PC-9 (cell line): ENCODE measurements around the gene SPATA31E1. TPM values are rescaled to one million over a fixed set of nuclear protein-coding genes. Genes with fewer than 3 reads are reported as not detected.

ENCODE experiments used
- BruUV-seq: library from RNA; stranded (reverse); fragments of 400-500 nt; replicated peaks from 2 replicates; lab custom pipeline; 2021; lab: Mats Ljungman, UMichigan
- CTCF ChIA-PET: fragments of 300-600 bp; sonication (Branson Sonifier 250); formaldehyde crosslinking; loops from one replicate; lab custom pipeline; 2022; ENCODE audit warnings: antibody characterized with exemption; lab: Charles Lee
- POLR2A ChIA-PET: fragments of 300-600 bp; sonication (Branson Sonifier 250); formaldehyde crosslinking; loops from one replicate; lab custom pipeline; 2022; ENCODE audit warnings: antibody characterized with exemption; ENCODE audit not compliant: unreplicated experiment; lab: Charles Lee
- DNase-seq, 2 experiments: peaks; one replicate each; pipeline versions ENCODE4 v3.0.0 to v3.0.0-alpha.2; 2015 to 2022; ENCODE audit warnings: mixed read lengths in 1 of 2
- H2AFZ ChIP-seq: fragments of 200-600 bp; sonication (generic); 2 replicates; pipeline ENCODE4 v1.8.1; 2017; ENCODE audit warnings: antibody characterized with exemption
- H3F3A ChIP-seq: fragments of 200-600 bp; sonication (generic); 2 replicates; pipeline ENCODE4 v1.8.1; 2017; ENCODE audit warnings: antibody characterized with exemption, mild to moderate bottlenecking, low read depth; ENCODE audit not compliant: insufficient read depth
- H3K27ac ChIP-seq: fragments of 200-600 bp; sonication (generic); 2 replicates; pipeline ENCODE4 v1.6.1; 2016; ENCODE audit warnings: mixed run types
- H3K27me3 ChIP-seq: fragments of 200-600 bp; sonication (generic); 2 replicates; pipeline ENCODE4 v1.6.1; 2016; ENCODE audit warnings: low read depth, mixed run types; ENCODE audit not compliant: insufficient read depth
- H3K36me3 ChIP-seq: fragments of 200-600 bp; sonication (generic); 2 replicates; pipeline ENCODE4 v1.6.1; 2016; ENCODE audit warnings: low read depth, mixed run types
- H3K4me1 ChIP-seq: fragments of 200-600 bp; sonication (generic); replicated peaks from 2 replicates; pipeline ENCODE4 v1.6.1; 2016; ENCODE audit warnings: mixed run types; ENCODE audit not compliant: insufficient read depth
- H3K4me2 ChIP-seq: fragments of 200-600 bp; sonication (generic); 2 replicates; pipeline ENCODE4 v1.6.1; 2017; ENCODE audit warnings: mixed run types
- H3K4me3 ChIP-seq: fragments of 200-600 bp; sonication (generic); 2 replicates; pipeline ENCODE4 v1.6.1; 2016; ENCODE audit warnings: mixed run types
- H3K79me2 ChIP-seq: fragments of 200-600 bp; sonication (generic); 2 replicates; pipeline ENCODE4 v1.6.1; 2017; ENCODE audit warnings: low read depth, mixed run types
- H3K9me2 ChIP-seq: fragments of 200-600 bp; sonication (generic); 2 replicates; pipeline ENCODE4 v1.8.1; 2017; ENCODE audit warnings: mild to moderate bottlenecking; ENCODE audit not compliant: insufficient read depth
- H3K9me3 ChIP-seq: fragments of 200-600 bp; sonication (generic); 2 replicates; pipeline ENCODE4 v1.8.1; 2016; ENCODE audit warnings: low read depth; ENCODE audit not compliant: insufficient read depth
- H4K20me1 ChIP-seq: fragments of 200-600 bp; sonication (generic); 2 replicates; pipeline ENCODE4 v1.8.1; 2017; ENCODE audit not compliant: insufficient read depth
- CTCF ChIP-seq: fragments of 200-600 bp; sonication (generic); conservative IDR thresholded peaks from 2 replicates; pipeline ENCODE4 v1.6.1; 2017; ENCODE audit warnings: mixed run types, antibody characterized with exemption, mild to moderate bottlenecking, moderate library complexity
- EZH2 ChIP-seq: fragments of 200-600 bp; sonication (generic); IDR thresholded peaks from 2 replicates; pipeline ENCODE4 v1.8.0; 2017; ENCODE audit warnings: antibody characterized with exemption, low read depth
- intact Hi-C: fragments of 100-400 bp; cut with micrococcal nuclease; formaldehyde crosslinking; loops from one replicate; pipeline ENCODE4 v1.10.0; 2022; ENCODE audit not compliant: unreplicated experiment
- total RNA-seq: library from RNA; stranded (reverse); gene quantifications from 2 replicates; pipeline ENCODE4 v1.2.3, GENCODE V29; 2021

The SPATA31E1 gene
- total RNA-seq, 1 experiment from 2014 or later: not detected

GRCh38 chr9:87880116-87880515, 2.6 kb upstream of the SPATA31E1 start:
- Histone ChIP-seq H4K20me1 (no peaks in the 10 kb centered on the region), H3K4me2 (no peak overlapping the region), H3K27ac (no peak overlapping the region), H2AFZ (no peak overlapping the region), H3K36me3 (no peaks in the 10 kb centered on the region), H3K4me3 (no peak overlapping the region), H3F3A (no peaks in the 10 kb centered on the region), H3K9me2 (no peaks in the 10 kb centered on the region), H3K79me2 (no peaks in the 10 kb centered on the region), H3K4me1 (peaks cover 12% of the 10 kb centered on the region), H3K27me3 (no peaks in the 10 kb centered on the region), H3K9me3 (peaks cover 15% of the 10 kb centered on the region)
- ChIA-PET POLR2A (no interaction called here), CTCF (no interaction called here)
- TF ChIP-seq EZH2: no peak
- no peak for TF ChIP-seq CTCF
- intact Hi-C loops: no loop called here
- no TSS peak for BruUV-seq
- no peak for DNase-seq

- H3K9me3 ChIP-seq: peaks cover 15% of the 10 kb centered on the region
- no peak overlapping the region for H2AFZ ChIP-seq
- ChIA-PET CTCF (no interaction called here), POLR2A (no interaction called here)
- no peak overlapping the region for H3K4me3 ChIP-seq
- no peak for TF ChIP-seq EZH2
- TF ChIP-seq CTCF: no peak
- no peak for DNase-seq
- no peaks in the 10 kb centered on the region for H3K9me2 ChIP-seq
- H3K4me2 ChIP-seq: no peak overlapping the region
- no TSS peak for BruUV-seq
- H3K27me3 ChIP-seq: no peaks in the 10 kb centered on the region
- no peaks in the 10 kb centered on the region for H3F3A ChIP-seq
- no peaks in the 10 kb centered on the region for H4K20me1 ChIP-seq
- intact Hi-C loops: no loop called here
- peaks cover 12% of the 10 kb centered on the region for H3K4me1 ChIP-seq
- H3K79me2 ChIP-seq: no peaks in the 10 kb centered on the region
- H3K36me3 ChIP-seq: no peaks in the 10 kb centered on the region
- H3K27ac ChIP-seq: no peak overlapping the region
Observed at GRCh38 chr9:87880683-87881082, 2.0 kb upstream of the SPATA31E1 start.

GRCh38 chr9:87883274-87883673, 597 bp downstream of the SPATA31E1 start:
- H3K9me3 ChIP-seq: peaks cover 8% of the 10 kb centered on the region; the same call in 1 of the 2 replicates
- H3K27me3 ChIP-seq: no peaks in the 10 kb centered on the region
- H3K36me3 ChIP-seq: no peaks in the 10 kb centered on the region
- DNase-seq: no peak
- no peak overlapping the region for H3K4me3 ChIP-seq
- H3F3A ChIP-seq: no peaks in the 10 kb centered on the region
- intact Hi-C loops: no loop called here
- BruUV-seq: no TSS peak
- no peak for TF ChIP-seq EZH2
- no peak for TF ChIP-seq CTCF
- H3K4me2 ChIP-seq: no peak overlapping the region
- H2AFZ ChIP-seq: no peak overlapping the region
- peaks cover 12% of the 10 kb centered on the region for H3K4me1 ChIP-seq
- POLR2A ChIA-PET: no interaction called here
- CTCF ChIA-PET: no interaction called here
- no peaks in the 10 kb centered on the region for H3K79me2 ChIP-seq
- no peak overlapping the region for H3K27ac ChIP-seq
- H3K9me2 ChIP-seq: no peaks in the 10 kb centered on the region
- no peaks in the 10 kb centered on the region for H4K20me1 ChIP-seq
